ENCODE measurements around the gene PRAME.

GRCh38 chr22:22548317-22548716 is 10.7 kb downstream of the PRAME start:
- TF ChIP-seq KLF8 (tag by site-specific recombination; IDR thresholded peaks at IDR 0.05) (no peak), ZBTB7A (tag by site-specific recombination; IDR thresholded peaks at IDR 0.05; ENCODE audit: low read depth) (no peak), ZNF274 (IDR thresholded peaks at IDR 0.05; ENCODE audit: low read length) (no peak), ZNF274 (tag by site-specific recombination; IDR thresholded peaks at IDR 0.05; ENCODE audit: borderline replicate concordance) (no peak), ZNF621 (tag by site-specific recombination; IDR thresholded peaks at IDR 0.05) (no peak), ZBTB1 (tag by site-specific recombination; IDR thresholded peaks at IDR 0.05) (no peak), ZNF280C (tag by site-specific recombination; IDR thresholded peaks at IDR 0.05) (no peak)
